Hepatocyte (in vitro differentiated cells): Measurements from ENCODE around the gene DUSP28.
"Not testable (repeated sequence)": the region's sequence is repeated elsewhere in the genome, so short reads cannot be mapped to it uniquely, and the experiment has no call there.

Source experiments
- EZH2 ChIP-seq: fragments of 200-600 bp; sonication (generic); IDR thresholded peaks from 2 replicates; pipeline ENCODE4 v1.6.1; 2016; ENCODE audit warnings: antibody characterized with exemption, mild to moderate bottlenecking, borderline replicate concordance
- EZH2phosphoT487 ChIP-seq: fragments of 200-600 bp; sonication (generic); IDR thresholded peaks from one replicate; pipeline ENCODE4 v1.6.1; 2018; ENCODE audit warnings: antibody characterized with exemption, mild to moderate bottlenecking, low read depth, moderate library complexity; ENCODE audit not compliant: unreplicated experiment, severe bottlenecking
- TF ChIP-seq, protein P1 (sequence below): fragments of 200-600 bp; sonication (generic); IDR thresholded peaks from 2 replicates; pipeline ENCODE4 v1.5.1; 2016; ENCODE audit warnings: antibody characterized with exemption, mild to moderate bottlenecking; ENCODE audit not compliant: poor library complexity

DNA sequence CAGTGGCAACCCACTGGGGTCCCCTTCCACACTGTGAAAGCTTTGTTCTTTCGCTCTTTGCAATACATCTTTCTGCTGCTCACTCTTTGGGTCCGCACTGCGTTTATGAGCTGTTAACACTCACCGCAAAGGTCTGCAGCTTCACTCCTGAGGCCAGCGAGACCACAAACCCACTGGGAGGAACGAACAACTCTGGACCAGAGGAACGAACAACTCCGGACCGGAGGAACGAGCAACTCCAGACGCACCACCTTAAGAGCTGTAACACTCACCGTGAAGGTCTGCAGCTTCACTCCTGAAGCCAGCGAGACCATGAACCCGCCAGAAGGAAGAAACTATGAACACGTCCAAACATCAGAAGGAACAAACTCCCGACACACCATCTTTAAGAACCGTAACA, 21.1 kb upstream of the DUSP28 start:
- not testable (repeated sequence) for TF ChIP-seq EZH2phosphoT487, EZH2
- TF ChIP-seq, protein P1, sequence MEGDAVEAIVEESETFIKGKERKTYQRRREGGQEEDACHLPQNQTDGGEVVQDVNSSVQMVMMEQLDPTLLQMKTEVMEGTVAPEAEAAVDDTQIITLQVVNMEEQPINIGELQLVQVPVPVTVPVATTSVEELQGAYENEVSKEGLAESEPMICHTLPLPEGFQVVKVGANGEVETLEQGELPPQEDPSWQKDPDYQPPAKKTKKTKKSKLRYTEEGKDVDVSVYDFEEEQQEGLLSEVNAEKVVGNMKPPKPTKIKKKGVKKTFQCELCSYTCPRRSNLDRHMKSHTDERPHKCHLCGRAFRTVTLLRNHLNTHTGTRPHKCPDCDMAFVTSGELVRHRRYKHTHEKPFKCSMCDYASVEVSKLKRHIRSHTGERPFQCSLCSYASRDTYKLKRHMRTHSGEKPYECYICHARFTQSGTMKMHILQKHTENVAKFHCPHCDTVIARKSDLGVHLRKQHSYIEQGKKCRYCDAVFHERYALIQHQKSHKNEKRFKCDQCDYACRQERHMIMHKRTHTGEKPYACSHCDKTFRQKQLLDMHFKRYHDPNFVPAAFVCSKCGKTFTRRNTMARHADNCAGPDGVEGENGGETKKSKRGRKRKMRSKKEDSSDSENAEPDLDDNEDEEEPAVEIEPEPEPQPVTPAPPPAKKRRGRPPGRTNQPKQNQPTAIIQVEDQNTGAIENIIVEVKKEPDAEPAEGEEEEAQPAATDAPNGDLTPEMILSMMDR: not testable (repeated sequence)
